PC-3 (cell line): ENCODE measurements around the gene PTPRD. TPM values are rescaled to one million over a fixed set of nuclear protein-coding genes. Genes with fewer than 3 reads are reported as not detected.

Experiments
- ATAC-seq: fragments of 200-7000 bp; cut with Tn5 transposase; 2 replicates; pipeline ENCODE4 v1.9.1; 2020; ENCODE audit warnings: mild to moderate bottlenecking, moderate library complexity
- BruUV-seq: library from RNA; stranded (reverse); fragments of 400-500 nt; replicated peaks from 2 replicates; lab custom pipeline; 2021; lab: Mats Ljungman, UMichigan
- CTCF ChIA-PET: fragments of 300-600 bp; sonication (Branson Sonifier 250); formaldehyde crosslinking; loops from one replicate; lab custom pipeline; 2022; ENCODE audit warnings: antibody characterized with exemption; lab: Charles Lee
- POLR2A ChIA-PET: fragments of 300-600 bp; sonication (Branson Sonifier 250); formaldehyde crosslinking; loops from one replicate; lab custom pipeline; 2022; ENCODE audit warnings: antibody characterized with exemption; ENCODE audit not compliant: unreplicated experiment; lab: Charles Lee
- DNase-seq: peaks from one replicate; pipeline ENCODE4 v3.0.0-alpha.2; 2015
- H2AFZ ChIP-seq: fragments of 300-600 bp; sonication (generic); 2 replicates; pipeline ENCODE4 v1.6.0; 2016; ENCODE audit warnings: antibody characterized with exemption, low read length
- H3F3A ChIP-seq: fragments of 300-600 bp; sonication (generic); one replicate; pipeline ENCODE4 v1.6.0; 2017; ENCODE audit warnings: antibody characterized with exemption, low read length, control low read depth, mild to moderate bottlenecking; ENCODE audit not compliant: unreplicated experiment
- H3K27ac ChIP-seq: fragments of 300-600 bp; sonication (generic); 2 replicates; pipeline ENCODE4 v1.5.1; 2016; ENCODE audit warnings: mild to moderate bottlenecking, low read length
- H3K27me3 ChIP-seq: fragments of 300-600 bp; sonication (generic); 2 replicates; pipeline ENCODE4 v1.6.1; 2016; ENCODE audit warnings: low read length, mixed read lengths
- H3K36me3 ChIP-seq: fragments of 300-600 bp; sonication (generic); 2 replicates; pipeline ENCODE4 v1.6.1; 2016; ENCODE audit warnings: low read depth, mixed run types, low read length, mixed read lengths
- H3K4me1 ChIP-seq: fragments of 300-600 bp; sonication (generic); 2 replicates; pipeline ENCODE4 v1.5.1; 2016; ENCODE audit warnings: low read length; ENCODE audit not compliant: insufficient read depth
- H3K4me2 ChIP-seq: fragments of 300-600 bp; sonication (generic); 2 replicates; pipeline ENCODE4 v1.6.0; 2016; ENCODE audit warnings: low read length
- H3K4me3 ChIP-seq: fragments of 300-600 bp; sonication (generic); 2 replicates; pipeline ENCODE4 v1.5.1; 2016; ENCODE audit warnings: mild to moderate bottlenecking, low read length, mixed read lengths
- H3K79me2 ChIP-seq: fragments of 300-600 bp; sonication (generic); 2 replicates; pipeline ENCODE4 v1.6.1; 2017; ENCODE audit warnings: low read length, mixed read lengths
- H3K9ac ChIP-seq: fragments of 300-600 bp; sonication (generic); 2 replicates; pipeline ENCODE4 v1.6.0; 2016; ENCODE audit warnings: mild to moderate bottlenecking, low read length
- H3K9me2 ChIP-seq: fragments of 300-600 bp; sonication (generic); replicated peaks from 2 replicates; pipeline ENCODE4 v1.6.1; 2016; ENCODE audit warnings: mixed run types, low read length, mixed read lengths
- H3K9me3 ChIP-seq: fragments of 300-600 bp; sonication (generic); 2 replicates; pipeline ENCODE4 v1.6.1; 2016; ENCODE audit warnings: low read length, mixed read lengths
- H4K20me1 ChIP-seq: fragments of 300-600 bp; sonication (generic); 2 replicates; pipeline ENCODE4 v1.6.1; 2016; ENCODE audit warnings: low read length, mixed read lengths
- CTCF ChIP-seq: fragments of 300-600 bp; sonication (generic); conservative IDR thresholded peaks from 2 replicates; pipeline ENCODE4 v1.5.1; 2017; ENCODE audit warnings: antibody characterized with exemption, low read depth, mild to moderate bottlenecking, low read length
- EZH2 ChIP-seq: fragments of 300-600 bp; sonication (generic); IDR thresholded peaks from one replicate; pipeline ENCODE4 v1.6.1; 2017; ENCODE audit warnings: antibody characterized with exemption, mild to moderate bottlenecking, low read length; ENCODE audit not compliant: unreplicated experiment
- EZH2phosphoT487 ChIP-seq: fragments of 300-600 bp; sonication (generic); IDR thresholded peaks from 2 replicates; pipeline ENCODE4 v1.6.1; 2018; ENCODE audit warnings: mild to moderate bottlenecking, antibody characterized with exemption, low read length, borderline replicate concordance
- intact Hi-C: fragments of 100-400 bp; cut with micrococcal nuclease; formaldehyde crosslinking; loops from 2 replicates; pipeline ENCODE4 v1.9.0; 2023
- total RNA-seq: library from RNA; depleted of rRNA; stranded (reverse); fragments of >200 nt; gene quantifications from 2 replicates; pipeline ENCODE4 v1.2.3, GENCODE V29; 2014

Gene PTPRD
- total RNA-seq, 1 experiment from 2014 or later: not detected

GRCh38 chr9:8725635-8726034 lies 1887.2 kb downstream of the PTPRD start:
- TF ChIP-seq EZH2 (no peak), EZH2phosphoT487 (no peak), CTCF (no peak)

DNA sequence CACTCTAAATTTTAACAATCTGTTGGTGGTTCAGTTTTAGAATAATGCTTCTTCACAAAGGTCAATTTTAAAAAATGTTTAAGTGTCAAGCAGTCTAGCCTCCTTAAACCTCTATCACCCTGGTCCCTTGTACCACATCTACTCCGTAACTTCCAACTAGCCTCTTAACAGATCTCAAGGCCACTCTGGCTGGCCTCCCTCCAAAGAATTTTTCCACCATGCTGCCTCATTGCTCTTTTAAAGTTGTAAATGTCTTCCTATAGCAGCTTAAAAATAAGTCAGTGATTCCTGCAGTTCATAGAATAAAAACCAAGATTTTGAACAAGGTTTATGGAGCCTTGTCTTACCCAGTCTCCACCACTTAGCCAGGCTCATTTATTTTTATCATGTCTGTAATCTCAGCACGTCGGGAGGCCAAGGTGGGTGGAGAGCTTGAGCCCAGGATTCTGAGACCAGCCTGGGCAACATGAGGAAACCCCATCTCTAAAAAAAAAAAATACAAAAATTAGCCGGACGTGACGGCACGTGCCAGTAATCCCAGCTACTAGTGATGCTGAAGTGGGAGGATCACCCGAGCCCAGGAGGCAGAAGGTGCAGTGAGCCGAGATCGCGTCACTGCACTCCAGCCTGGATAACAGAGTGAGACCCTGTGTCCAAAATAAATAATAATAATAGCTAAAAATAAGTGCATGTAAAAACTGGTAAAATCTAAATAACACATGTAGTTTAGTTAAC lies 1888.4 kb downstream of the PTPRD start:
- ATAC-seq (no peak), DNase-seq (no peak)
- TF ChIP-seq CTCF (no peak), EZH2phosphoT487 (no peak), EZH2 (no peak)
- intact Hi-C loops: no loop called here
- Histone ChIP-seq H3K4me2 (no peak overlapping the region), H3K36me3 (no peaks in the 10 kb centered on the region), H3K4me1 (no peaks in the 10 kb centered on the region), H4K20me1 (no peaks in the 10 kb centered on the region), H3K4me3 (no peak overlapping the region), H3K9ac (no peak overlapping the region), H2AFZ (no peak overlapping the region), H3K9me3 (no peaks in the 10 kb centered on the region), H3K27me3 (no peaks in the 10 kb centered on the region), H3K9me2 (no peaks in the 10 kb centered on the region), H3F3A (no peaks in the 10 kb centered on the region), H3K27ac (no peak overlapping the region), H3K79me2 (no peaks in the 10 kb centered on the region)
- ChIA-PET CTCF (no interaction called here), POLR2A (no interaction called here)
- BruUV-seq: no TSS peak

More at GRCh38 chr9:8725635-8726034, 1887.2 kb downstream of the PTPRD start:
- Histone ChIP-seq H3K79me2 (no peaks in the 10 kb centered on the region), H3F3A (no peaks in the 10 kb centered on the region), H3K27ac (no peak overlapping the region), H3K4me1 (no peaks in the 10 kb centered on the region), H4K20me1 (no peaks in the 10 kb centered on the region), H3K4me2 (no peak overlapping the region), H3K9me2 (no peaks in the 10 kb centered on the region), H3K9me3 (no peaks in the 10 kb centered on the region), H3K4me3 (no peak overlapping the region), H3K9ac (no peak overlapping the region), H2AFZ (no peak overlapping the region), H3K27me3 (no peaks in the 10 kb centered on the region), H3K36me3 (no peaks in the 10 kb centered on the region)
- no peak for DNase-seq
- no TSS peak for BruUV-seq
- ChIA-PET POLR2A (no interaction called here), CTCF (no interaction called here)
- intact Hi-C loops: no loop called here
- ATAC-seq: no peak

GRCh38 chr9:8723195-8723594 lies 1889.6 kb downstream of the PTPRD start:
- intact Hi-C loops: no loop called here
- no peak overlapping the region for H3K4me3 ChIP-seq
- CTCF ChIA-PET: no interaction called here
- H3K79me2 ChIP-seq: no peaks in the 10 kb centered on the region
- no peaks in the 10 kb centered on the region for H3K9me2 ChIP-seq
- no peaks in the 10 kb centered on the region for H3K9me3 ChIP-seq
- no peaks in the 10 kb centered on the region for H4K20me1 ChIP-seq
- ATAC-seq (no peak), DNase-seq (no peak)
- no peaks in the 10 kb centered on the region for H3K27me3 ChIP-seq
- no peak overlapping the region for H3K4me2 ChIP-seq
- no peak overlapping the region for H3K9ac ChIP-seq
- BruUV-seq: no TSS peak
- TF ChIP-seq EZH2phosphoT487: no peak
- no peak for TF ChIP-seq CTCF
- TF ChIP-seq EZH2: no peak
- H3K36me3 ChIP-seq: no peaks in the 10 kb centered on the region
- POLR2A ChIA-PET: no interaction called here
- no peak overlapping the region for H3K27ac ChIP-seq
- no peaks in the 10 kb centered on the region for H3K4me1 ChIP-seq
- H2AFZ ChIP-seq: no peak overlapping the region
- no peaks in the 10 kb centered on the region for H3F3A ChIP-seq
